H1 (cell line): ENCODE results near the gene TSC22D1. TPM values are rescaled to one million over a fixed set of nuclear protein-coding genes. Genes with fewer than 3 reads are reported as not detected.

Experiments
- BCL11A ChIP-seq, 2 experiments: IDR thresholded peaks; one replicate each; pipeline ENCODE4 v1.6.1; 2011; ENCODE audit warnings: low read depth in 2 of 2, low read length in 2 of 2, mild to moderate bottlenecking in 2 of 2
- CREB1 ChIP-seq: IDR thresholded peaks from 2 replicates; pipeline ENCODE4 v1.6.1; 2012; ENCODE audit warnings: inconsistent platforms
- GTF2F1 ChIP-seq: IDR thresholded peaks from 2 replicates; pipeline ENCODE4 v1.6.1; 2012; ENCODE audit warnings: low read depth, low read length, improper control_type of control experiment, borderline replicate concordance
- JUND ChIP-seq: IDR thresholded peaks from 2 replicates; pipeline ENCODE4 v1.6.1; 2011; ENCODE audit warnings: mild to moderate bottlenecking, improper control_type of control experiment, low read length
- NANOG ChIP-seq: IDR thresholded peaks from 2 replicates; pipeline ENCODE4 v1.6.1; 2011; ENCODE audit warnings: low read length, low read depth, mild to moderate bottlenecking, inconsistent platforms; ENCODE audit not compliant: insufficient read depth, poor library complexity, severe bottlenecking
- RNF2 ChIP-seq: fragments of 200-900, 300-1000 bp; sonication (generic); IDR thresholded peaks from 2 replicates; pipeline ENCODE4 v1.7.1; 2016; ENCODE audit warnings: borderline replicate concordance, low read depth, mild to moderate bottlenecking, antibody characterized with exemption, low read length; ENCODE audit not compliant: poor library complexity, severe bottlenecking; ENCODE audit errors: missing control alignments
- SP1 ChIP-seq: IDR thresholded peaks from 2 replicates; pipeline ENCODE4 v1.6.1; 2011; ENCODE audit warnings: low read depth, low read length
- USF2 ChIP-seq: IDR thresholded peaks from 2 replicates; pipeline ENCODE4 v1.6.1; 2011; ENCODE audit warnings: low read length, improper control_type of control experiment
- polyA plus RNA-seq, 7 experiments: library from polyadenylated mRNA; depleted of rRNA in 3 of 7; stranded (reverse) in 5 of 7; unstranded in 2 of 7; fragments of >200 nt in 5 of 7; fragments of 200-250 nt in 2 of 7; gene quantifications; 1 replicate in 5 of 7; 2 replicates in 1 of 7; 4 replicates in 1 of 7; pipeline versions ENCODE4 v1.2.1 to v1.2.3, GENCODE V29; 2011 to 2013; ENCODE audit warnings: missing spikeins in 2 of 7, mixed read lengths in 2 of 7
- total RNA-seq: library from RNA; stranded (reverse); fragmentation: NEBNext Ultra II Directional; extraction: Animal tissue kit (Norgen Biotek cat#: 25700); gene quantifications from 2 replicates; pipeline ENCODE4 v1.2.1, GENCODE V29; 2021
- TF ChIP-seq, protein P1 (sequence below): IDR thresholded peaks from 2 replicates; pipeline ENCODE4 v1.6.1; 2012; ENCODE audit warnings: inconsistent platforms
- TF ChIP-seq, protein P2 (sequence below): IDR thresholded peaks from 2 replicates; pipeline ENCODE4 v1.6.1; 2012; ENCODE audit warnings: inconsistent platforms

The TSC22D1 gene
- total and polyA plus RNA-seq, 2 of the 8 experiments (the other 6 are each of a cell fraction or from before 2014, with no cell fraction given) = 52.6 to 80.9 TPM

- TF ChIP-seq USF2 = no peak
- TF ChIP-seq, protein P1, sequence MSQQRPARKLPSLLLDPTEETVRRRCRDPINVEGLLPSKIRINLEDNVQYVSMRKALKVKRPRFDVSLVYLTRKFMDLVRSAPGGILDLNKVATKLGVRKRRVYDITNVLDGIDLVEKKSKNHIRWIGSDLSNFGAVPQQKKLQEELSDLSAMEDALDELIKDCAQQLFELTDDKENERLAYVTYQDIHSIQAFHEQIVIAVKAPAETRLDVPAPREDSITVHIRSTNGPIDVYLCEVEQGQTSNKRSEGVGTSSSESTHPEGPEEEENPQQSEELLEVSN = no peak; the same call in 1 of the 2 replicates
- 0 out of 2 replicates have a peak, but pooled peaks have one; percentile 4 for TF ChIP-seq JUND
- TF ChIP-seq, protein P2, sequence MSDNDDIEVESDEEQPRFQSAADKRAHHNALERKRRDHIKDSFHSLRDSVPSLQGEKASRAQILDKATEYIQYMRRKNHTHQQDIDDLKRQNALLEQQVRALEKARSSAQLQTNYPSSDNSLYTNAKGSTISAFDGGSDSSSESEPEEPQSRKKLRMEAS = peak; percentile 82
- no peak for TF ChIP-seq RNF2
- 0 out of 2 replicates have a peak, but pooled peaks have one; percentile 34 for TF ChIP-seq GTF2F1
- TF ChIP-seq BCL11A (IDR thresholded peaks at IDR 0.05; ENCODE audit: low read depth in 2 of 2, low read length in 2 of 2) = no peak
- TF ChIP-seq NANOG = no peak
- TF ChIP-seq CREB1 = no peak
- no peak for TF ChIP-seq SP1
Measured at GRCh38 chr13:44578067-44578400, 1.9 kb upstream of the TSC22D1 start (continued).
